WERI-Rb-1 (cell line): Measurements from ENCODE around the gene VWA2.

ENCODE experiments used
- DNase-seq: peaks from one replicate; pipeline ENCODE4 v3.0.0-alpha.2; 2020
- H3K27ac ChIP-seq: fragments of 250-450 bp; sonication (Bioruptor Pico); 2 replicates; pipeline ENCODE4 v1.5.1; 2020; ENCODE audit warnings: mild to moderate bottlenecking, moderate library complexity
- H3K27me3 ChIP-seq: fragments of 250-450 bp; sonication (Bioruptor Pico); 2 replicates; pipeline ENCODE4 v1.5.1; 2021; ENCODE audit warnings: mild to moderate bottlenecking, low read depth, moderate library complexity; ENCODE audit not compliant: insufficient read depth, severe bottlenecking
- H3K36me3 ChIP-seq: fragments of 250-450 bp; sonication (Bioruptor Pico); 2 replicates; pipeline ENCODE4 v1.5.1; 2020; ENCODE audit warnings: mild to moderate bottlenecking, moderate library complexity
- H3K4me3 ChIP-seq: 2 replicates; pipeline ENCODE4 v1.5.1; 2011; ENCODE audit warnings: low read depth, mild to moderate bottlenecking, control low read depth, low read length
- H3K9me3 ChIP-seq: fragments of 250-450 bp; sonication (Bioruptor Pico); 2 replicates; pipeline ENCODE4 v1.5.1; 2021; ENCODE audit warnings: mild to moderate bottlenecking, moderate library complexity; ENCODE audit not compliant: severe bottlenecking
- TF ChIP-seq, protein P1 (sequence below): IDR thresholded peaks from 2 replicates; pipeline ENCODE4 v1.5.1; 2011; ENCODE audit warnings: low read depth, mild to moderate bottlenecking, control low read depth, inconsistent platforms, low read length

VWA2 gene

GRCh38 chr10:114291516-114291915 is 52.5 kb downstream of the VWA2 start:
- Histone ChIP-seq H3K27ac (no peak overlapping the region), H3K36me3 (no peaks in the 10 kb centered on the region), H3K27me3 (no peaks in the 10 kb centered on the region), H3K9me3 (peaks cover 13% of the 10 kb centered on the region), H3K4me3 (no peak overlapping the region)
- TF ChIP-seq, protein P1, sequence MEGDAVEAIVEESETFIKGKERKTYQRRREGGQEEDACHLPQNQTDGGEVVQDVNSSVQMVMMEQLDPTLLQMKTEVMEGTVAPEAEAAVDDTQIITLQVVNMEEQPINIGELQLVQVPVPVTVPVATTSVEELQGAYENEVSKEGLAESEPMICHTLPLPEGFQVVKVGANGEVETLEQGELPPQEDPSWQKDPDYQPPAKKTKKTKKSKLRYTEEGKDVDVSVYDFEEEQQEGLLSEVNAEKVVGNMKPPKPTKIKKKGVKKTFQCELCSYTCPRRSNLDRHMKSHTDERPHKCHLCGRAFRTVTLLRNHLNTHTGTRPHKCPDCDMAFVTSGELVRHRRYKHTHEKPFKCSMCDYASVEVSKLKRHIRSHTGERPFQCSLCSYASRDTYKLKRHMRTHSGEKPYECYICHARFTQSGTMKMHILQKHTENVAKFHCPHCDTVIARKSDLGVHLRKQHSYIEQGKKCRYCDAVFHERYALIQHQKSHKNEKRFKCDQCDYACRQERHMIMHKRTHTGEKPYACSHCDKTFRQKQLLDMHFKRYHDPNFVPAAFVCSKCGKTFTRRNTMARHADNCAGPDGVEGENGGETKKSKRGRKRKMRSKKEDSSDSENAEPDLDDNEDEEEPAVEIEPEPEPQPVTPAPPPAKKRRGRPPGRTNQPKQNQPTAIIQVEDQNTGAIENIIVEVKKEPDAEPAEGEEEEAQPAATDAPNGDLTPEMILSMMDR: no peak
- DNase-seq: no peak

- Histone ChIP-seq H3K36me3 (no peaks in the 10 kb centered on the region), H3K27me3 (no peaks in the 10 kb centered on the region), H3K9me3 (peaks cover 15% of the 10 kb centered on the region), H3K4me3 (no peak overlapping the region), H3K27ac (no peak overlapping the region)
- no peak for DNase-seq
- TF ChIP-seq, protein P1: no peak
Observed at GRCh38 chr10:114293075-114293474, 54.0 kb downstream of the VWA2 start.

DNA sequence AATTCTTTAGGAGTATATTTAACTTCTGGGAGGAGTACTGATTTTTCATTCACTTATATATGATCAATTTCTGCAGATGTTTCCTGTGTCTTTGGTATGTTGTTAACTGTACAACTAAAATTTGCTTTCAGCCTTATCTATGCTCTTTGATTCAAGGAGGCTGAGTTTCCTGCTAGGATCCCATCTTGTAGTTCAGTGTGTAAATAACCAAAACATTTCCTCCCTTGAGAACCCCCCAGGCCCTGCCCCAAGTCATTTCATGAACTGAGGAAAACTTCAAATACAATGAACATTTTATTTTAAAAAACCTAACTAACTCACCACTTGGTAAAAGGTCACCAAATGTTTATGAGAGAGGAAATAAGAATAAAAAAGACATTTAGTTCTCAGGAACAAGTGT is 55.5 kb downstream of the VWA2 start:
- Histone ChIP-seq H3K4me3 (no peak overlapping the region), H3K27ac (no peak overlapping the region), H3K9me3 (peaks cover 15% of the 10 kb centered on the region), H3K27me3 (no peaks in the 10 kb centered on the region), H3K36me3 (no peaks in the 10 kb centered on the region)
- TF ChIP-seq, protein P1: no peak
- DNase-seq: no peak

- Histone ChIP-seq H3K27me3 (no peaks in the 10 kb centered on the region), H3K4me3 (no peak overlapping the region), H3K27ac (no peak overlapping the region), H3K9me3 (peaks cover 15% of the 10 kb centered on the region), H3K36me3 (no peaks in the 10 kb centered on the region)
- DNase-seq: no peak
- TF ChIP-seq, protein P1: no peak
Observed at GRCh38 chr10:114295393-114295792, 56.3 kb downstream of the VWA2 start.

DNA sequence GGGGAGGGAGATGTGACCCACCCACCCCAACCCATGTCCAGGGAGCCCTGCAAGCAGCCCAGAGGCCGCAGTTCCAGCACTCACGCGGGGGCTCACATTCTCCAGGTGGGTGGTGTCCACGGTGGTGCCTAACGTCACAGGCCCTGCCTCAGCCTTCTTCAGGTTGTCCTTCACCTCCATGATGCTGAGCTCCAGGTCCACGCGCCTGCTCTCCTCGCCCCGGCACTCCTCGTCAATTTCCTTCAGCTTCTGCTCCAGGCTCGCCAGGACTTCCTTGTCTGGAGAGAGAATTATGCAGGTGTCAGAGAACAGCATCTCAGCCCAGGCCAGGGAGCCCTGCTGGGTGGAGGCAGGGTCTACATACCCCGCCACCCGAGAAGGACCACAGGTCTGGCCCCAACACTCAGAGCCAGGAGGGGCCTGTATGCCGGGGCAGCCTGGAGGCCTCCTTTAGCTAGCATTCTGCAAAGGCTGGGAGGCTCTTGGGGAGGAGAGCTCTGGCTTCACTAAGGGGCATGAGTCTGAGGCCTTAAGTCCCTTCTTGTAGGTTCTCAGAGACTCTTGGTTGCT is 58.2 kb downstream of the VWA2 start:
- H3K27me3 ChIP-seq: no peaks in the 10 kb centered on the region
- H3K9me3 ChIP-seq: peaks cover 15% of the 10 kb centered on the region
- H3K4me3 ChIP-seq: no peak overlapping the region
- DNase-seq: no peak
- TF ChIP-seq, protein P1: no peak
- H3K36me3 ChIP-seq: no peaks in the 10 kb centered on the region
- no peak overlapping the region for H3K27ac ChIP-seq

DNA sequence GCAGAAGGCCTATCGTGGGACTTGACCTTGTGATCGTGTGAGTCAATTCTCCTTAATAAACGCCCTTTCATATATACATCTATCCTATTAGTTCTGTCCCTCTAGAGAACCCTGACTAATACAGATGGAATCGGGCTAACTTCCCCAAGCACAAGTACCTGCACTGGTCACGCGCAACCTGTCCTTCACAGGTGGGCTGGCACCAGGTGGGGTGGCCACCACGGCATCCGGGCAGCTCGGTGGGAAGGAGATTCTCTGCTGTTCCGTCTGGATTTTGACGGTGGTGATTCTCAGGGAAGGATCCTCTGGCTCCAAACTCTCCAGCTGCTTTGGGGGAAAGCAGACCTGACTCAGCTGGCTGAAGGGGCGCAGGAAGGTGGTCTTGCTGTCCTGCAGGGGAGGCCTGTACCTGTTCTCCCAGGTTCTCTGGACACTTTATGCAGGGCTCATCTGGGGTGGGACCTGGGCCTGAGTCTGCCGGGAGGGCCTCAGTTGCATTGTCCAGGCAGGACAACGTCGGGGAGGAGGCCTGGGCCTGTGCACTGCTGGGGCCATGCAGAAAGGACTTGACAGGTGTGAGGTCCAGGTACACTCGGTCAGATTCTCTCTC is 61.1 kb downstream of the VWA2 start:
- Histone ChIP-seq H3K9me3 (peaks cover 15% of the 10 kb centered on the region), H3K36me3 (no peaks in the 10 kb centered on the region), H3K4me3 (no peak overlapping the region), H3K27ac (no peak overlapping the region), H3K27me3 (peaks cover 8% of the 10 kb centered on the region)
- no peak for DNase-seq
- TF ChIP-seq, protein P1: no peak
